Measurements from ENCODE around the gene PDE1C.

- no peak for TF ChIP-seq CTCF (IDR thresholded peaks at IDR 0.05)
- no peak for TF ChIP-seq ZFX (IDR thresholded peaks at IDR 0.05; ENCODE audit: borderline replicate concordance)
These were observed 143.1 kb downstream of the PDE1C start for GRCh38 chr7:31926991-31927584.
